Neutrophil (primary cell): ENCODE results near the gene ATP5PO.
"Not testable (repeated sequence)": the region's sequence is repeated elsewhere in the genome, so short reads cannot be mapped to it uniquely, and the experiment has no call there.

ENCODE experiments used
- H3K27ac ChIP-seq: fragments of 200-600 bp; sonication (generic); 2 replicates; pipeline ENCODE4 v1.5.1; 2016; ENCODE audit warnings: mild to moderate bottlenecking, moderate library complexity
- H3K27me3 ChIP-seq: fragments of 200-600 bp; sonication (generic); 2 replicates; pipeline ENCODE4 v1.6.0; 2016; ENCODE audit warnings: mild to moderate bottlenecking
- H3K36me3 ChIP-seq: fragments of 200-600 bp; sonication (generic); 2 replicates; pipeline ENCODE4 v1.5.1; 2017
- H3K4me1 ChIP-seq, 2 experiments: fragments of 200-600 bp in 1 of 2; sonication (generic) in 1 of 2; 1 replicate in 1 of 2; 2 replicates in 1 of 2; pipeline versions ENCODE4 v1.5.1 to v1.6.1; 2013 to 2016; ENCODE audit warnings: low read depth in 1 of 2, low read length in 1 of 2, mild to moderate bottlenecking in 1 of 2, moderate library complexity in 1 of 2; ENCODE audit not compliant: control insufficient read depth in 1 of 2, insufficient read depth in 1 of 2
- H3K4me3 ChIP-seq, 2 experiments: fragments of 200-600 bp in 1 of 2; sonication (generic) in 1 of 2; 1 replicate in 1 of 2; 2 replicates in 1 of 2; pipeline ENCODE4 v1.5.1; 2013 to 2016; ENCODE audit warnings: low read depth in 1 of 2, low read length in 1 of 2, mild to moderate bottlenecking in 1 of 2, moderate library complexity in 1 of 2
- H3K9me3 ChIP-seq: fragments of 200-600 bp; sonication (generic); 2 replicates; pipeline ENCODE4 v1.5.1; 2016
- CTCF ChIP-seq: fragments of 200-600 bp; sonication (generic); IDR thresholded peaks from 2 replicates; pipeline ENCODE4 v1.5.1; 2016; ENCODE audit warnings: antibody characterized with exemption

The ATP5PO gene

GRCh38 chr21:33872881-33873515 is 42.6 kb downstream of the ATP5PO start:
- Histone ChIP-seq H3K36me3 (no peaks in the 10 kb centered on the region), H3K4me3 (no peak overlapping the region), H3K27ac (no peak overlapping the region), H3K9me3 (no peaks in the 10 kb centered on the region), H3K4me1 (peaks cover 3 to 9% of the 10 kb centered on the region in 2 experiments), H3K27me3 (no peaks in the 10 kb centered on the region)
- TF ChIP-seq CTCF: no peak

GRCh38 chr21:33871171-33871570 is 44.4 kb downstream of the ATP5PO start:
- H3K4me1 ChIP-seq: peaks cover 3 to 9% of the 10 kb centered on the region in 2 experiments
- no peaks in the 10 kb centered on the region for H3K36me3 ChIP-seq
- no peak overlapping the region for H3K4me3 ChIP-seq
- H3K27ac ChIP-seq: no peak overlapping the region
- H3K9me3 ChIP-seq: no peaks in the 10 kb centered on the region
- no peak for TF ChIP-seq CTCF
- no peaks in the 10 kb centered on the region for H3K27me3 ChIP-seq

GRCh38 chr21:33870768-33871167 is 44.8 kb downstream of the ATP5PO start:
- no peaks in the 10 kb centered on the region for H3K27me3 ChIP-seq
- H3K4me1 ChIP-seq: peaks cover 3 to 9% of the 10 kb centered on the region in 2 experiments
- no peaks in the 10 kb centered on the region for H3K9me3 ChIP-seq
- H3K27ac ChIP-seq: no peak overlapping the region
- TF ChIP-seq CTCF: no peak
- H3K36me3 ChIP-seq: no peaks in the 10 kb centered on the region
- no peak overlapping the region for H3K4me3 ChIP-seq

GRCh38 chr21:33869873-33870272 is 45.7 kb downstream of the ATP5PO start:
- H3K9me3 ChIP-seq: no peaks in the 10 kb centered on the region
- no peak overlapping the region for H3K4me3 ChIP-seq
- no peak overlapping the region for H3K27ac ChIP-seq
- no peak for TF ChIP-seq CTCF
- peaks cover 3 to 9% of the 10 kb centered on the region in 2 experiments for H3K4me1 ChIP-seq
- no peaks in the 10 kb centered on the region for H3K36me3 ChIP-seq
- H3K27me3 ChIP-seq: no peaks in the 10 kb centered on the region

GRCh38 chr21:33867868-33868267 is 47.7 kb downstream of the ATP5PO start:
- not testable (repeated sequence) for H3K9me3 ChIP-seq, H3K27ac ChIP-seq, H3K4me1 ChIP-seq, H3K4me3 ChIP-seq, H3K27me3 ChIP-seq, H3K36me3 ChIP-seq

- H3K4me3 ChIP-seq: no peak overlapping the region
- no peaks in the 10 kb centered on the region for H3K27me3 ChIP-seq
- H3K9me3 ChIP-seq: no peaks in the 10 kb centered on the region
- H3K4me1 ChIP-seq: peaks cover 3 to 9% of the 10 kb centered on the region in 2 experiments
- TF ChIP-seq CTCF: no peak
- no peak overlapping the region for H3K27ac ChIP-seq
- no peaks in the 10 kb centered on the region for H3K36me3 ChIP-seq
Observed at GRCh38 chr21:33866826-33867225, 48.8 kb downstream of the ATP5PO start.
